Dermis microvascular lymphatic vessel endothelial cell (primary cell): Measurements from ENCODE around the gene ADORA3. TPM values are rescaled to one million over a fixed set of nuclear protein-coding genes. Genes with fewer than 3 reads are reported as not detected.
"Not testable (repeated sequence)": the region's sequence is repeated elsewhere in the genome, so short reads cannot be mapped to it uniquely, and the experiment has no call there.

ENCODE experiments used
- DNase-seq, 2 donors: peaks; one replicate each; pipeline versions ENCODE4 v3.0.0 to v3.0.0-alpha.2; 2010; ENCODE audit warnings: low read depth in 2 of 2
- total RNA-seq: library from RNA; depleted of rRNA; stranded (reverse); fragments of >200 nt; gene quantifications from 2 replicates; pipeline ENCODE4 v1.2.1, GENCODE V29; 2014

Gene ADORA3
- total RNA-seq = 0.13 TPM in 1 of 2 replicates, not detected in the other

DNA sequence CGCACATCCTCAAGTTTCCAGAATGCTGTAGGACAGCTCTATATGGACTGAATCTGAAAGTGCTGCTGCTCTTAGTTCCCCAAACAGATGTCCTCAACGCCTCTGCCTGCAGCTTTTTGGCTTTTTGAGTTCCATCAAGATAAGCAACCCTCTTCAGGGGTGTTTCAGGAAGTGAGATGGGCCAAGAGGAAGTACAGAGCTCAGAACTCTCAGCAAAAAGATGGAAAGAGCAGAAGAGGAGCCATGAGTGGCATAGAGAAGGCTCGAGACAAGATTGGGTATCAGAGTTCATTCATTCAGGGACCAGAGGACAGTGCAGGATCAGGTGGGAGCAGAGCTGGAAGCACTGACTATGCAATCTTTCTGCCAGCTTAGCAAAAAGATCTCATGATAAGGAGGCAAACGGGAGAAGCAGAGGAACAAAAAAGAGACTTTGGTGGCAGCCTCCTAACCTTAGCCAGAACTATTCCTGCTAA, at the start of gene ADORA3, which contains the start of gene TMIGD3:
Gene ADORA3, minus strand, starts transcription at position 49 of the 476 bp plus-strand sequence. CDS start 279 bp downstream, outside the sequence.
Gene TMIGD3, minus strand, starts transcription at position 49 of the 476 bp plus-strand sequence. CDS start 279 bp downstream, outside the sequence.
- no peak for DNase-seq

DNA sequence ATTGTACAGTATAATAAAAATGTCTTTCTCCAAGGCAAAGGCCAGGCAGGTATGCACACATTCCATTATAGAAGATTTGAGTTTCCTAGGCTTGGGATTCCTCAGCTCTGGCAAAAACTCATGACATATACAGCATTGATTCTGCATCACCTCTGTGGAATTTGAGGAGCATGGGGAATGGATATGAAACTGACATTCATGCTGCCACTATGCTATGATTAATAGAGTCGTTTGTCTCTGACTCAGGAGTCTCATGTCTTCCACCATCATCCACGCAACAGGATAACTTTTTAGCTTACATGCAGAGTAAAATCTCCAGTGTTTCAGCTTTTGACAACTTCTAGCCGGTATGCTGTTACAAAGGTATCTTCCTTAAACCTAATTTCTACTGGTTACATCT, 49.8 kb upstream of the ADORA3 start:
- DNase-seq = no peak

DNA sequence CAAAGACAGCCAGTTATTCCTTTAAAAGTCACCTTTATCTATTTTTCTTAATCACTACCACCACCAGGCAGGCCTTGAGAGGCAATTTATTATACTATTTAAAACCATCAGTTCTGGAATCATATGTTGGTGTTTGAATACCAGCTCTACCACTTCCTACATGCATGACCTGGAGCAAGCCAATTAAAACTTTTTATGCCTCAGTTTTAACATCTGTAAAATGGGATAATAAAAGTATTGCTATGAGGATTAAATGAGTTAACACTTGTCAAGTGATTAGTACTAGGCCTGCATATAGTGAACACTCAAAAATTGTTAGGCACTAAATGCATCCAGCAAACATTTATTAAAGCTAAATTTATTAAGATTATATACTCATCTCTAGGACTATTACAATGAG, 49.2 kb upstream of the ADORA3 start:
- no peak for DNase-seq

DNA sequence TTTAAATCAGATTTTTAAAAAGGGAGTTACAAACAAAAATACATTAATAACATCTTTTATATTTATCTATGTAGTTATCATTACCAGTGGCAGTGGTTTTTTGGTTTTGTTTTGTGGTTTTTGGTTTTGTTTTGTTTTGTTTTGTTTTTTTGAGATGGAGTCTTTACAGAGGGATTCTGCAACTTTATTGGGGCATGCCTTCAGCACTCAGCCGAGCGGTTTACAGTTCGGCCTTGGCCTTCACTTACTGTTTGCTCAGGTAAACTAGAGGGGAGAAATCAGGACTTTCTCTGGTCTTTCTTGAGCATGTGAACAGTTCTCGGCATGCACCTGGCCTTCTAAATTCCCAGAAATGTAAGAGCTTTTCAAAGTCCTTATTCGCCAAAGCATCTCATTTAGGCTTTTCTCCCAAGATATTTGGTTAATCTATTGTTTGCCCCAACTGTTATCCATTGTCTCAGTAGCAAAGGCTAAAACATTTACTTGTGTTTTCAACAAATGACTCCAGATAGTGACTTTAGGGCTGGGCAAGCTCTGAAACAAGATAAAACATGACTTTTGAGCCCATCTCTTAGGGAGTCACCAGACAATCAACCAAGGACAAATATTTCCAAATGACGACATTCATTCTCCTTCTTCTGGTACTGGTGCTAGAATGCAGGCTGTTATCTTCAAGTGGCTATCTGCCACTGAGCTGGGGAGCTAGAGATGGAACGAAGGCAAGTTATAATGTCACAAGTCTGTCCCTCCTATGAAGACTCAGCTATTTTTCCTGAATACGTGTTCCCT, 48.4 kb upstream of the ADORA3 start:
- no peak for DNase-seq

DNA sequence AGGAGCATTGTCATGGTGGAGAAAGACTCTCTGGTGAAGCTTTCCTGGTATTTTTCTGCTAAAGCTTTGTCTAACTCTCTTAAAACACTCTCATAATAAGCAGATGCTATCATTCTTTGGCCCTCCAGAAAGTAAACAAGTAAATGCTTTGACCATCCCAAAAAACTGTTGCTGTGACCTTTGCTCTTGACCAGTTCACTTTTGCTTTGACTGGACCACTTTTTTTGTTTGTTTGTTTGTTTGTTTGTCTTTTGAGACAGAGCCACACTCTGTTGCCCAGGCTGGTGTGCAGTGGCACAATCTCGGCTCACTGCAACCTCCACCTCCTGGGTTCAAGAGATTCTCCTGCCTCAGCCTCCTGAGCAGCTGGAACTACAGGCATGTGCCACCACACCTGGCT, 44.4 kb upstream of the ADORA3 start:
- not testable (repeated sequence) for DNase-seq

DNA sequence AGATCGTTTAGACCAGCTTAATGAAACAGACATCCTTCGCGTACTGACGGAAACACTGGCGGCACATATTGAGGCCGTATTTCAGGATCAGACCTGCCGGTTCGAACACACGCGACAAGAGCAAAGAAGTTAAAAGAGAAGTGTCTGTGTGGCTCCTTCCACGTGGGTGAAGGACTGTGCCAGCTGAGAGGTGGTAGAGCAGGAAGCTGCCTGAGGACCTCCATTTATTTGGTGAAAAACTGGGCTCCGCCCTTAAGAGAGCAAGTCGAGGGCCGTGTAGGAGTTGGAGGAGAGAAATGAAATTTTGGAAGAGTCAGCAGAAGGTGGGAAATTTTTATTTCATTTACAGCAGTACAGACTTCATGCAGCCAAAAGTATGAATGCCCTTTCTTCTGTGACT, 38.8 kb upstream of the ADORA3 start:
- DNase-seq = no peak

DNA sequence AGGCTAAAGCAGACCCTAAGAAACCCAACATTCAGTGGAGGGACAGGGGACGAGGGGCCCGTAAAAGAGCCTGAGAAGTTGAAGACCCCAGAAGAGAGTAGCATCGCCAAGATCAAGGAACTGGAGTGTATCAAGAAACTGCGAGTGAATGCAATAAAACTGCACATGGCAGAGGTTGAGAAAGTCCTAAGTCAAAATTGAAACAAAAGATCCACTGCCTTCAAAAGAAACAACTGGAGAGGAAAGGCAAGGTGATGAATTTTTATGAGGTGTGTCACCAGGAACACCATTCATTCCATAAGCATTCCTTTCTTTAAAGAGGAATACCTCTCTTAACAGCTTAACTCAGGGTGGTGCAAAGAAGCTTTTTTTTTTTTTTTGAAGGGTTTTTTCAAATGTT, 38.3 kb upstream of the ADORA3 start:
- no peak for DNase-seq

DNA sequence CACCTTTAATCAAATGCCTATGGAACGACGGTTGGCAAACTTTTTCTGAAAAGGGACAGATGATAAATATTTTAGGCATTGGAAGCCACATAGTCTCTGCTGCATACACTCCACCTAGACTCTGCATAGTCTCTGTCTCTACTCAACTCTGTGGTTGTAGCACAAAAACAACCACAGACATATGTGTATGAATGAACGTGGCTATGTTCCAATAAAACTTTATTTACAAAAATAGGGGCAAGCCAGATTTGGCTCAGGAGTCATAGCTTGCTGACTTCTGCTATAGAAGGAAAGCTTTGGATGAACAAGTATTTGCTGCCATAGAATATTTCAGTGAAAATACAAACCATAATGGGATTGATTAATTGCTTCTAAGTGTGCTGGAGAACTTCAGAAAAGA, 37.5 kb upstream of the ADORA3 start:
- DNase-seq = no peak

DNA sequence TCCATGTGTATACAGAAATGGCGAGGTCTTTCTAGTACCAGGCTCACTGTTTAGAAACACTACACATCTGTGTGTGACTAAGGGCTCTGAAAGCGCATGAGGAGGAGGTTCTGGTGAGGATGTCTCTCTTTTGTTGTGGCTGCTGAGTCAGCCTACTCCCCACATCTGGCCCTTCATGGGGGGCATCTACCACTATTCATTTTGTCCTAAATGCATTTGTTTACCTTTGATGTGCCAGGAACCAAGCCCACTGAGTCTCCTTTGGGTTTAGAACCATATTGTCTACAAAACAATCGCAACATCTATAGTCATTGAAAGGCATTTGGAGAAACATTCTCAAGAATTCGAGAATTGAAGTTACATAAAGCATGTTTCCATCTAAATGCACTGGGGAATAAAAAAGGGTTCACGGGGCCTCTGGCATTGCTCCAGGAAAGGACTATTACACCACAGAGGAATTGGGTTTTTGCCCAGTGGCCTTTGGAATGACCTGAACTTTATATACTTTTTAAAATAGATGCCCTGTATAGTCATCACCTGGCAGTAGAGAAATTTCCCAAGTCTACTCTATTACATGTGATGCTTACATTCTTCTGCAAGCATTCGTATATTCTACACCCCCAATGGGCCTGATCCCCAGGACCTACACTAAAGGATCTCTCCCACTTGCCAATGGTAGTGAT, 35.1 kb upstream of the ADORA3 start:
- DNase-seq = peak in 1 of 2 donors; percentile 15

DNA sequence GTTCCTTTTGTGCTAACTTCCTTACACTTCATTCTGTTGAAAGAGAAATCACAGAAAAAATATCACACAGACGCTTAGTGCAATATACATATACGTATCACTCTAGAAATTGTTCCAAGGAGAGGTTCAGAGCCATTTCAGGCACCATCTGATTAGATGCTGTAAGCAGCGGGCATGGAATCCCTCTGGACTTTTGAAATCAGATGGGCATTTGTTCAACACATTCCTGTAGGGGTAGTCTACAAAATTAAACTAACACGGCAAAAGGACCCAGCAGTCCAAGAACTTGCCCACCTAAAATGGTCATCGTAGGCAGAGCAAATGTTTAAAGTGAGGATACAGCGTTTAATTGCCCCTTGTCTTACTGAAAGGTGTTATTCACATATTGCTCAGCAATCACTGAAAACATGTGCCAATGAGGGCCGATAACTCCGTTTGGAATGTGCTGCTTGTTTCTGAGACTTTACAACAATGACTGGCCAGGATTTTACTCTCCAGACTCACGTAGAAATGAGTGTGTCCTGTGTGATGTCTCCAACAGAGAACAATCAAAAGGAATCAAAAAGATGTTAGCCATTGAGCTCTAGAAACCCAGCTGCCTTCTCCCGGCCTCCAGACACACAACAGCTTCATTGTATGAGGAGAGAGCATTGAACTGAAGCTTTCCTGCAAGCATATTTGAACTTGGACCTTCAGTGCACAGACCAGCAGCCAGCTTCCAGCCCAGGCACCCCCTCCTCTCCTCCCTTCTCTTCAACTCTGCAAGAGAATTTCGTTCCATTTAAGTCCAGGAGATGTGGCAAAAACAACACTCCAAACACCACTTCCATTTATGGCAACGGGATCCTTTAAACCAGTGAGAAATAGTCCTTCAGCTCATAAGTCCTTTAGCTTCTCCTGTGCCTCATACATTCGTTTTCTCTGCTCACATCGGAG, 32.1 kb upstream of the ADORA3 start:
- DNase-seq = no peak

DNA sequence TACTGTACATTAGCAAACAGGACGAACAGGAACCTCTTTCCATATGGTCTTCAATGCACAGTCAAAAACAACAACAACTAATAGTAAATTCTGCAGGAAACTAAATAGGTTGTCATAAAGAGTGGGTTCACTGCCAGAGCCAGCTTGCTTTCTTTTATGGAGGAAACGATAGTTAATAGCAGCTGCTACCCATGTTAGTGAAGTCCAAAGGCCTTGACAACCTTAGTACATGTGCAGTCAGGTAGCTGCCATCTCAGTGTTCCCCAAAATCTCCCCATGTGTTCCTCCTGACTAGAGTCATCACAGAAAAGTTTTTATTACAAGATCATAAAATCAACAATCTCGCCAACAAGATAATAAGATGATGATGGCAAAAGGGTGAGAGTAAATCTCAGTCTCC, 16.6 kb upstream of the ADORA3 start:
- no peak for DNase-seq

DNA sequence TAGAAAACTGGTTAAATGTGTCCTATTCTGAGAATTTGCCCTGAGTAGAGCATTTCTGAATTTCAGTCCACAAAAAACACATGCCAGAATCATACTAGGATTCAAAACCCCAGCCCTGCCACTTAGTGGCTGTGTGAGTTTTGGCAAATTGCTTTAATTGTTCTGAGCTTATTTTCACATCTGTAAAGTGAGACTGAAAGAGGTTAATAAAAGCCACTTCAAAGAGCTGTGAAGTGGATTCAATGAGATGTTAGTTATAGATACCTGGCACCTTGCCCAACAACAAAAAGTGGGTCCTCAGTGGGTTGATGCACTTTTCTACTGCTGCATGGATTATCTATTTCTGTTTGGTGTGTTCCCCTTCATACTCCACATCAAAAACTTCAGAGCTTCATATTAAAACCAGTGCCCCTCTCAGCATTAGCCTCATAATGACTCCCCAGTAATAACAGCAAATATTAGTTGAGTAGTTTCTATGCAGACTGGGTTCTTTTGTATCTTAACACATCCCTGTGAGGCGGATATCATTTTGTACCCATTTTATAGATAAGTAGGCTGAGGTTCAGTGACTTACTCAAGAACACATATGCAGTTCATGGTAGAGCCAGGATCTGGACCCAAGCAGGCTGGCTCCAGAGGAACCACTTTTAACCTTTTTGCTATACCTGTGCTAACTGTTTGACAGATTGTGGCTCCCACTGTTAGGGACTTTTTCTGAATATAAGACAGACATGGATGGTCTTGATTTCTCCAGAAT, 14.2 kb upstream of the ADORA3 start:
- DNase-seq = no peak

DNA sequence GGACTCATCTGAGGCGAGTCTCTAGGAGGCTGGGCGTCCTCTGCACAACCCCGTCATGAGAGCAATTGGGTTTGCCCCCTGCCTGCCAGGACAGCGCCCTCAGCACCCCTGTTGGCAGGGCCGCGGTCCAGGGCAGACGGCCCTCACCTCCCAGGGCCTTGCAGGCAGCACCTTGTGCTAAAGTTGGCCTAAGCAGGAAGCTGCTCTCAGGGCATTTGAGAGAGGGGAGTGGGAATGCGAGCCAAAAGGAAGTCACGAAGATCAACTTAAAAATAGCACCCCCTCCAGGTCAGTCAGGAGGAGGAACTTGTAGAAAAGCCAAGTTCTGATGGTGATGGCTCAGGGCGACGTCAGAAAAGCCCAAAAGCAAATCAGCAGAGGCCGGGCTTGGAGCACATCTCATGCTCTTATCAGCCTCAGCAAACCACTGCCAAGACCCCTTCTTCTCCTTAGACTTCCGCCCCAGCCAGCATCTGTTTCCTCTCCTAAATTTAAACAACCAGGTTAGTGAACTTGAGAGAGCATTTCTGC, 12.6 kb upstream of the ADORA3 start:
- DNase-seq = peak in 1 of 2 donors; percentile 62

DNA sequence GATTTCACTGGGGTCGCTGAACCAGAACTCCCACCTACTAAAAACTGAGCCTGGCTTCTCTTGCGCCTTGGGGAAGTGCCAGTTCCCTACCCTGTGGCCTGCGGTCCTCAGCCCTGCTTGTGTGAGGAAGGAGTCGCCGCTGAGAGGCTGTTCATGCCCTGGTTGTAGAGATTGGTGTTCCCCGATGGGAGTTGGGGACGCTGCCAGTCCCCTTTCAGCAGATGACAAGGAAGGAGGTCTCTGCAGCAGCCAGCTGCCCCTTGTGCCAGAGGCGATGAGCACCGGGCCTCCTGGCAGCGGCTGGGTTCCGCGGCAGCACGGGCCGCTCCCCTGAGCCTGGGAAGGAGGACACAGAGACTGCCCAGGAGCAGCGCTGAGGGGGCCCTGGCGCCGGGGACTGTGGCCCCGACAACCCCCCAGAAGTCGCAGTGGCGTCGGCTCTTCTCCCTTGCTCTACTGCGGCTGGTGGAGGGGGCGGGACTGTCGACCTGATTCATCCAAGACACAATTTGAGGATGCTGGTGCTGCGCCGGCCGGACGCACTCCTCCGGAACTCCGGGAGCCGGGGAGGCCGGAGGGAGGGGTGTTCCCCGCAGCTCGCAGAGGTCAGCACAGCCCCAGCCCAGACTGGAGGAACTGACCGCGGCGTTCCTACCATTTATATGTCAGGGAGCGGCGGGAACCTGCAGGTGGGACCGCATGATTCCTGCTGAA, 12.0 kb upstream of the ADORA3 start:
- peak in 1 of 2 donors; percentile 62 for DNase-seq

DNA sequence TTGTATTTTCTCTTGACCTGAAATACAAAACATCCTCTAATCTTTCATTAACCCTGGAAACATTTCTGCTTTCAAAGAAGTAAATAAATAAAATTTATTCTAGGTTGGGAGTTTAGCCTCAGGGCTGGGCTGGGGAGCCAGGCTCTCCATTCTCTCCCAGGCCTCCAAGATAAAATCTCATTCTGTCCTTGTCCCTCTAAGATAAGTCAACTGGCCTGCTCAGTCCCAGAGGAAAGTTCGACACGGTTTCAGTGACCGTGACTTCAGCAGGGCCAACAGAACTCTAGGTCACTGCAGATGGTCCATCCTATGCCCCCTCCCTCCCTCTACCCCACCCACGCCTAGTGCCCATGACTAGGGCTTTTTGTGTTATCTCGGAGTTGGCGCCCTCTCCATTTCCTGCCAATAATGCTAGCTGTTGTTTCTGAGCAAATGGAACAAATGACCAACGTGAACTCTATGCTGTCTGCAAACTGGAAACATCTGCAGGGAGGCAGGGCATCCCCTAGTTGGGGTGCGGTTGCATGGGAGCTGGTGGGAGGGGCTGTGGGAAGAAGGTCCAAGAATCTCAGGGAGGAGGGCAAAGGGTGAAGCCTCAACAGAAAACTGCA, 10.1 kb upstream of the ADORA3 start:
- peak; percentile 72 to 78 for DNase-seq

DNA sequence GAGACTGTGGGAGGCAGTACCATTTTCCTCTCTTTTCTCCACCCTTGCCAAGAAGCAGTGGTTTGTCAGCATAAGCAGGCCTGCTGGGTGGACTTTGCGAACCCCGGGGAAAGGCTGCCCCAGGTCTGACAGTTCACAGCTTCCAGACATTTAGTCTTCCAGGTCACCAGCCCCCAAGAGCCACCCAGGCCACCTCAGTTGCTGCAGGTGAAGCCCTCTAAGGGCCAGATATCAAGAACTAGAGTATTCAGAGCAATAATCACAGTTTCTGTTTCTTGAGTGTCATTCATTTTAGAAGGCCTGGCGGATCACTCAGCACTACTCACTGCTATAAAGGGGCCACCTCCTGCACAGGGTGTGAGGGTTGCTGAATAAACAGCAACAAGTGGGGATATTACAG, 9.5 kb upstream of the ADORA3 start:
- no peak for DNase-seq

DNA sequence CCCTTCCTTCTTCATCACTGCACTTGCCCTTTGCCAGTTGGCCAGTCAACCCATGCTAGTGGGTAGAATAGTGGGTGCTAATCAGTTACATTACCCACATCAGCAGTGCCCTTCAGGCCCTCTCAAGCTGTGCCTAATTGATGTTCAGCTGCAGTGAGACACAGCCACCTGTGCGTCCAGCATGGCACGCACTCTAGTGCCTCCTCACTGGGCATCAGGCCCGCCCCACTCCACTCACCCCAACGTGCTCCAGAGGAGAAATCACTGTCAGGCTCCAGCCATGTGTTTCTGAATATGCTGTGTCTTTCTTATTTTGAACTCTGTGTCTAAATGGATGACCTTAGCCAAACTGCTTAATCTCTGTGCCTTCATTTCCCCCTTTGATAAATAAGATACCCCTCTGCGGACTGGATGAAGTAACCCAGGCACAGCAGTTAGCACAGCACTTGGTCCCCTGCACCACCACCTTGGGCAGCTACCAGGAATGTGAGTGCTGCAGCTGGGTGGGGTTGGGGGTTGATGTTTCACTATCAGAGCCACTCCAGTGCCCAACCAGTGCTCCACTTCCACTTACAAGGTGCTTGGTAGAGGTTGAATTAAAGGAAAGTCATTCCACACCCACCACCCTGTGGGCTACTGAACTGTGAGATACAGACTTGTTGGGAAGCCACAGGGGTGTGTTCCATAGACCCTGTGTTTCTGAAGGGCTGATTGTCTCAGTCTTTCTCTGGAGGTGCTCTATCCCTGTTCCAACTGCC, 8.9 kb upstream of the ADORA3 start:
- DNase-seq = no peak

DNA sequence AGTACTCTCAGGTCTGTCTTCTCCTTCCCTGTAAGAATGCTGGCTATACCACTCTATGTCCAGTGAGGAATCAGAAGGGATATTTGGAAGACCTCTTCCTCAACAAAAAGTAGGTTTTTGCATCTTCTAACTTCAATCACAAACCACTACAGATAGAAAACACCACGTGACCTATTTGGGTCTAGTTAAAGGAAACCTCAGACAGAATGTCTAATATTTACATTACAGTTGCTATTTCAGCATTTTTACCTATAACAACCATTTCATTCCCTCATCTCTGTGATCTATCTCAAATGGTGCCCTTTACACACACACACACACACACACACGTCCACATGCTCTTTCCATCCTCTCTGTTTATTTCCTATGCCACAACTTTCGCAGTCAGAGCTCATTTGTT, 7.9 kb upstream of the ADORA3 start:
- DNase-seq = no peak

DNA sequence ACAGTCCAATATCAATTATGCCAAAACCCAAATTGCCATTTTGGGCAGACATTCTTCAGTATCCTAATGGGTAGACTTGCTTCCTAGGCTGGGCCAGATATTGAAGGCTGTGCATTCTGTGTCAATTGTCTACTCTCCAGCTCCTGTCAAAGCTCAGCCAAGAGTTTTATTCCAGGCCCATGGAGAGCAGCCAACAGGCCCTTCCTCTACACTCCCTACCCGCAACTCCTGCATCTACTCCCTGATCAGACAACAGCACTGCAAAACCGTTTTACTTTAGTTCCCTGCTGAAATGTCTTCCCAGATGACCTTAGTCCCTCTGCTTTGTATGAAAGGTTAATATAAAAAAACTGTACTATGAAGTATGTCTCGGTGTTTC, 6.6 kb upstream of the ADORA3 start:
- DNase-seq = peak; percentile 26 to 35
